OCI-M1 (cell line): ENCODE measurements around the gene PLXDC2.

Experiments
- DNase-seq: peaks from one replicate; lab custom pipeline; 2025; lab: John Stamatoyannopoulos, UW

PLXDC2 gene

DNA sequence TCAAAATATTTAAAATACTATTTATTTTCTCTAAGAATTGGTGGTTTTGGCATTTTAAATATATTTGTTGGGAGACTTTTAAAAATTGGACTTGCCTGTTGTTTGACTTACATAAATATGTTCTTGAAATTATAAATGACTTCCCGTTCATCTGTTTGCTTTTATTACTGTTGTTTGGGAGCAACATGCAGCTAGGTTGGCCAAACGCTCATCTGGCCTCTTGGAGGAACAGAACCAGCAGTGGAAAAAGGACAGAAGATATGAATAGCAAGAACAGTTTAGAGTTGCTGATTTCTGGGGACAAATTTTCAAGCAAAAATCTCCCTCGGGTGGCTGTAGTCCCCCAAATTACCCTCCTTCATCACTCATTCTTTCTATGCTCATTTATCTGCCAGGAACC is 41.6 kb downstream of the PLXDC2 start:
- no peak for DNase-seq

DNA sequence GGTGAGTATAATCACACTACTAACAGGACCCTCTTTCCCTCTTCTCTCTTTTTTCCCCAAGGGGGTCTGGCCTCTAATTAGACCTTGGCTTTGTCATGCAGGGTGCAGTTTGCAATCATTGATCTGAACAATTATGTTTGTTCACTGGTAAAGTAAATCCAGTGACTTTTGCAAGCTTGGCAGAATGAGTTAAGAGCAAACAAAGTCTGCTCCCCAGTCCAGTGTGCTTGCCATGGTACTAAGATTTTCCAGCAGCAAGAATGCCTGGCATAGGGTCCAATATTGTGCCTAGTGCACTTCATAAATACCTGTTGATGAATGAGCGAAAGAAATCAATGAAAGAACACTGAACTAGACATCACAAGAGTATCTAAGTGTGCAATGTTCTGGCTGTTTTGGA is 43.9 kb downstream of the PLXDC2 start:
- no peak for DNase-seq

DNA sequence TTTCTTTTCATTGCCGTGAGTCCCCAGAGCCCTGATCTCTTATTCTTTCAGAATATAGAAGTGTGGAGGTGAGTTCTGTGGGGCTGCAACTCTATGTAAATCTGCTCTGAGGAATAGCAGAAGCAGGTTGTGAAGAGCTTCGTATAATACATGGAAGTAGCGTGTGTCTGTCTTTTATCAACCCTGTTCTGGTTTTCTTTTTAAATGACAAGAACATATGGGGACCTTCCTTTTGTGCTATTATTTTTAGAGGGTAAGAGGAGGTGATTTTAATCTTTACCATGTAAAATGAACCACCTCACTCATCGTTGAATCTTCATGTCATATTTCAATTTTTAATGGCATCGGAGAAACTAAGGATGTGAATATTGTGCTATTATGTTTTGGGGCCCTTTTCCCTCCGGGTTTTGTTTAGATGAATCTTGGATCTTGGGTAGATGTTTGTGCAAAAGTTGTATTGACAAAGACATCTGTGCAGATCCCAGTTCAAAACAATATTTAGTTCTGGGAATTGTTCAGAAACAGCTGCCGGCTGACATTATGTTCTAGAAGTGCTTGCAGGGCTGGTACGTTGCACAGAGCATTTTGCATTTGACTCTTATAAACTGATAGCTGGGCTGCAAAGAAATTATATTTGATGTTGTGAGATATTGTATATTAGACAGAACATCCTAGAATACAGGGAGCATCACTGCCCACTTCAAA is 46.7 kb downstream of the PLXDC2 start:
- no peak for DNase-seq

DNA sequence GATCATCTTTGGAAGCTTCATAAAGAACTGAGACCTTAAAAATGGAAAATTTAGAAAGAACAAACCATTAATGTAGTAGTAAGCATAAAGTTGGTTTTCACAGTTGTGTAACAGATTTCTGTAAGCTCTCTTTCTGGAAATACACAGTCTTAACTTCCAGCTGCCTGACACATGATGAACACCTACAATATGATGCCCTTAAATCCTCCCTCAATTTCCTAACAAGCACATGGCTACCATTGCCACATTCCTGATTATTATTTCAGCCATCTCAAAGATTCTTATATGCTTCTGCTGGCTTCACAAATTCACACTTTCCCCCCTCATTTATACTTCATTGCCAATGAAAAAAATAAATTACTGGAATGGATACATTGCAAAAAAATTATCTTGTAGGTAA is 49.4 kb downstream of the PLXDC2 start:
- no peak for DNase-seq

DNA sequence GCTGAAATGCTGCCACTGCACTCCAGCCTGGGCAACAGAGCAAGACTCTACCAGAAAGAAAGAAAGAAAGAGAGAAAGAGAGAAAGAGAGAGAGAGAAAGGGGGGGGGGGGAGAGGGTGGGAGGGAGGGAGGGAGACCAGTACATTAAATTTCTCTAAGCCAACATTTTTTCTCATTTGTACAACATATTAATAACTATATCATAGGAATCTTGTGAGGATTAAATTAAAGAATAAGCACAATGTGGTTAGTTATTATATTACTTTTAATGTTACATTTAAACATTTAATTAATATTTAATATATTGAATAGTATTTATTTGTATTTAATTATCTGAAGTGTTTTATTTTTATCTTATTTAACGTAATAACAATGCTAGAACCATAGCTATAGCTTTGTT is 53.1 kb downstream of the PLXDC2 start:
- DNase-seq: no peak

DNA sequence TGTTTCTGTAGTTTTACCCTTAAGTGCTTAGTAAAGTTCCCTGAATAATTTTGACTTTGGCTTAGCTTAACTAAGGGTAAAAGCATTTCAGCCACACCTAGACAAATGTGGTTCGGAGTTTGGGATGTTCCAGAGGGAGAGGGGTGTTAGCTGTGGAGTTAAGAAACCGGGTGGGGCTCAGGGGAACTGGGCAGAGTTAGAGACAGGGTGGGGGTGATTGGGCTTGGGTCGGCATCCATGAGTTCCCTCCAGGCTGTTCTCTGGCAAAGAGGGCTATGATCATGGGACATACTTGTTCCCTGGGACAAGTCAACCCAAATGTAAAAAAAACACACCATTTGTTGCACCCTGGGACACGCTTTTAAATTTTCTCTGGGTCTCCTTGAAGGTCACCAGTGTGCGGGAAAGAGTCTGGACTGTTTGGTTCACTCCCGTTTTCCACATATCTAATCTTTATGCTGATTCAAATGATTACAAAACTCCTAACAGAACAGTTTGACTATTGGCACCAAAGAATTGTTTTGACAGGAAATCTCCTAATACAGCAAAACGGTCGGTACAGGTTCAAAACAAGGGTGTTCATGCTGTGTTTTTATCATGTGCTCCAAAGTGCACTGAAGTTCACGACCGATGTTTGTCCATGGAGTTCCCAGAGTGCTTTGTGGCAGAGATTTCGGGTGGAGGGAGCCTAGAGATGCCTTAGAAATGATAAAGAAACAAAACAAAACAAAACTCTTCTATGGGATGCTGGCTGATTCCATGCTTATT is 56.5 kb downstream of the PLXDC2 start:
- no peak for DNase-seq

DNA sequence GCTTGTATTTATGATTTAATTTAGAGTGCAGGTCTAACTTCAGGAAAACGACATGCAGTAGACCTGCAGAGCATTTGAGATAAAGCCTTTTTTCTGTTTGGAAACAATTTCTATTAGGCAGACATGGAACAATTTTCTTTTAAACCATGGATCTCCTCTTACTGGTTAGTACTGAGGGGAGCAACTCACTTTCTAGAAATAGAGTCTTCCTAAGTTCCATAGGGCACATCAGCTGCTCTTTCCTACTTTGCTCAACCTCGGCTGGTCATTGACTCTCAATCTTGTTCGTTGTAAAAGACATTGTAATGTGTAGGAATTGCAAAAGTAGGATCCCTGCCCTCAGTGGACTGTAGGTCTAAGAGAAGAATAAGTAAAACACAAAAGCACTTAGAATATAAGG is 58.0 kb downstream of the PLXDC2 start:
- DNase-seq: no peak

DNA sequence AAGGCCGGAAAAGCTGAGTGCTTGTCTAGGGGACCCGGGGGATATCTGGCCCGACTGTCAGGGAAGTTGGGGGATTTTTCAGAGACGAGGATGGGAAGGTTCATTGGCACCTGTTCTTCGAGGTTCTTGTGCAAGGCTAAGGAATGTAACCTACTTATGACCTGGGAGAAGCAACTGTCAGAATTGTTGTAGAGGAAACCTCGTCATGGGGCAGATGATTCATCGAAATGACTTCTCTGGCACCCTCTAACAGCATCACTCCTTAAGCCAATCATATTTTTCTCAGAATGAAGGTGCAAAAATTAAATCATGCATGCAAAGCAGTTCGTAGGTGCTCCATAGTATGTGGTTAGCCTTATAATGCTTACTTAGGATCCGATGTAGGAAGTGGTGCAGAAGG is 58.6 kb downstream of the PLXDC2 start:
- DNase-seq: no peak

DNA sequence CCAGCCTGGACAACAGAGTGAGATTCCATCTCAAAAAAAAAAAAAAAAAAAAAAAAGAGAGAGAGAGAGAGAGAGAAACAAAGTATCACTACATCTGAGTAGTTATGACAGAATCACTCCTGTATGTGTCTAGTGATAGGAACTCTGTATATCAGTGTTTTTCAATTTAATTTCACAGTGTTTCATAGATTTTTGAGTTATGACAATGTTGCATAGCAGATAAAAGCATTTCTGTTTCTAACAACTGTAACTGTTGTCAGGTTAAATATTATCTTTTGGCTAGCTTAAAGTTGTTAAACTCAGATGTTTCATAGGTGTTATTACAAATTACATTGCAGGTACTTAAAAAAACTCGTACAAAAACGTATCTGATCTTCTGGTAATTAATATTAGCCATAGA is 60.3 kb downstream of the PLXDC2 start:
- no peak for DNase-seq

DNA sequence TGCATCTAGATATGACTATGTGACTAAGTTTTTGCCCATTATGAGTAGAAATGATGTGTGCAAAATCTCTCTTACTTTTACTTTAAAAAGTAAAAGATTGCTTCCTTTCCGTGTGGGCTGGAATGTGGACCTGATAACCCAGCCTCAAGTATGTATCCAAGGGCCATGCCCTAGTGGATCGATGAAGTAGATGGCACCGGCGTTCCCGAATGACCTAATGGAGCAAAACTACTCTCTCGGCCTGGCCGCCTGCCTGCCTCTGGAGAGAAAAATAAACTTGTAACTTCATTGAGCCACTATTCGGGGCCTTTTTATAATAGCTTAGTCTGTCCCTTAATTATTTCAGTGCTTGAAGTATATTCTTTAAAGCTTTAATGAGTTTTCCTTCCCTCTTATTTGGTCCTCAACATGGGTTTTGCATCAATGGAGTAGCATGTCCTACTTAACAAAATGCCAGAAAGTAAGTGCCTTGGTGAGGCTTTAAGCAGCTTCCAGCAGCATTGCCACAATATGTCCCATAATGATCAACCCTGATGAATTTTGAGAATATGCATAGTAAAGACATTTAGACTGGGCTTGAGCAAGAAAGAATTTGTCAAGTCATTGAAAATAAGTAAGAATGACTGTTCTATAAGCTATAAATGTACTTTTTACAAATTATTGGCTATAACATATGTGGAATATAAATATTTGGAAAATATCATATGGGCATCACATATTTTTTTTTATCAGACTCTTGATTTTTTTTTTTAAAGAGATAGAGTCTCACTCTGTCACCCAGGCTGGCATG is 61.4 kb downstream of the PLXDC2 start:
- DNase-seq: no peak

DNA sequence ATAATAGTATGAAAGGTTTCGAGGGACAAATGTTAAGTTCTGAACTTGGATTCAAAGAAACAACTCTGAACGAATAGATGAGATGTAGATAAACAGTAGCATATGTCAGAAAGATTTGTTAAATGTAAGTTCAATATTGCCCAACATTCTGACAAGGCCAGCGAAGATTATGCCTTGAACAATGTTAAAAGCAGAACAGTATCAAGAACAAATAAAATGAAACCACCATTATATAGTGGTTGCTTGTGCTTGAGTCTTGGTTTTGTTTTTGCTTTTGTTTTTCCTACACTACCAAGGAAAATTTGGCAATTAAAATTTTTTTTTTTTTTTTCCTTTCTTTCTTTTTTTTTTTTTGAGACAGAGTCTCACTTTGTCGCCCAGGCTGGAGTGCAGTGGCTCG is 66.4 kb downstream of the PLXDC2 start:
- no peak for DNase-seq

DNA sequence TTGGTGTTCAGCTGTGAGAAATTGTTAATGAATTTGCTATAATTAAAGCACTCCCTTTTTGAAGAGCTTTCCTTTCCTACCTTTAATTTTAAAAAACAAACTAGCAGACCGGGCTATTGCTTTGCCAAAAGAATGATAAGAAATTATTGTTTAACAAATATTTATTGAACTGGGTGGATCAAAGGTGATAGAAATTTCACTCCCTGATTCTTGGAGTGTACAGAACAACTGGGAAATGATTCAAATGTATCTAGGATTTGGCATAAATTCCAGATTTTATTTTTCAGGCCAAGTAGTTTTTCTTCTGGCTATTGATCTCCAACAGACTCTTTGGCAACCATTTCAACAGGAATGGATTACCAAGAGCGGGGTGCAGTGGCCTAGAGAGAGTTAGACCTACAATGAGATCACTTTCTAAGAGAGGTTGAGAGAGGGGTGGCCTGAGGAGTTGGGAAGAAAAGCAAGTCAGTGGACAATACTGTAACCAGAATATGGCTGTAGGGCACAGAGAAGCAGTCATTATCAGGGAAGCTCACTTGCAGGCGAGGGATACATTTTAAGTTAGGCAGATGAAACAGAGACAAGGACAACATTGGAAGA is 71.9 kb downstream of the PLXDC2 start:
- no peak for DNase-seq

DNA sequence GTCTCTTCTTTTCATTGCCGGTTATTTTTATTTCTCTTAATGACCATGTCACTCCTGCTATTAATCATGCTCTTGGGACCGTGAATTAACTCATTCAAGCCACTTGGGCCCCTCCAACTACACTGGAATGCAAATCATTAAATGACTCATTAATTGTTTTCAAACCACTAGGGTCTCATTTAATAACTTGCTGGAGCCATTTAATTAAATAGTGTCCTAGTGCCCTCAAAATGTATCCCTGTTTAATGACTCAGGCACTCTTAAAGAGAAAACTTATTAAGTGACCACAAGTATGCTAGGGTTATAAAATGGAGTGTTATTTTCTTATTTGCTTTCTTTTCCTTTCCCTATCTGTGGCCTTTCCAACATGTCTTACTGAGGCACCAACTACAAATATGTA is 73.0 kb downstream of the PLXDC2 start:
- no peak for DNase-seq

DNA sequence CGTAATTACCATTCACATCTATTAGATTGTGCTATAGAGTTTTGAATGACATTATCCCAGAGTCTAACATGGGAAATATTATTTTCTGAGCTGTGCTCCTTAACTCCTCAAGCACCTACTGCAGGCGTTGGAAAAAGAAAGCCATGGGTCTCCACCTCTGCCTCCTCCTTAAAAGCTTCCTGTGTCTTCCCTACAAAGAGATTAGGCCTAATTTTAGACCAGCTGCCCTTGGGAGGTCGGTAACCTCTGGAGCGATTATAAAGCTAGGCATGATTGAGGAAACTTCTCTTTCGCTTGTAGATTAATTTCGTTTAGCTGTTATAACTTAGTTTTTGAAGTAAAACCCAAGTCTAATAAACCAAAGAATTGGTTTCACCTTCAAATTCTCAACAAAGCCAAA is 75.2 kb downstream of the PLXDC2 start:
- no peak for DNase-seq

DNA sequence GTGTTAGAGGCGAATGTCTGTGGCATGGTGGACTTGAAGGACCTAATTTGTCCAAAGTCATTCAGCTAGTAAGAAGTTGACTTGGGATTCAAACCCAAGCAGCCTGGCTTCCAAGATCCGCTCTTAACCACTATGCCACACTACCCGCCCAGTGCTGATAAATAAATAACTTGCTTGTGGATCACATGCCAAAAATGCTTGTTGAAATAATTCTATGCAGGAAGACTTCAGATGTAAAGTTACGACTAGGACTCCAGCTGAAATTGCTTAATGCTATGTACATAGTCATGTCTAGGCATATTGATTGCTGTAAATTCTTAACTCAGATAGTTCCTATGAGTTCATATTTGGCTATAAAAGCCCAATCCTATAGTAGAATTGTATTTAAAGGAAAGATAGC is 76.0 kb downstream of the PLXDC2 start:
- no peak for DNase-seq

DNA sequence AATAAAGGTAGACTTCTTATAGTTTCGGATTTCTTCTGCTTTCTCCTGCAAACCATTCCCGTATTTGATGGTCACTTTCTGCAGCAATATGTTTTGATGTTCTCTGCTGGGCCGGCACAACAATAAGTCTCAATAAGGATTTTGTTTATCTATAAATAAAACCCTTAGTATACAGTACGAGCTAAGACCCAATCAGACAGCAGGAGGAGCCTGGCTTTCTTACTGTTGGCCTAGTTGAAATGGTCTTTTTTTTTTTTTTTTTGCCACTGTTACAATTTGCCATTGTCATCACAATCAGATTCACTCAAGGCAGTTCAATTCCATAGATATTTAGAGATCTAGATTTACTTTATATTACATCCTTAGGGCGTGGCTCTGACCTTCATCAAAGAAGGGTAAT is 76.4 kb downstream of the PLXDC2 start:
- no peak for DNase-seq

DNA sequence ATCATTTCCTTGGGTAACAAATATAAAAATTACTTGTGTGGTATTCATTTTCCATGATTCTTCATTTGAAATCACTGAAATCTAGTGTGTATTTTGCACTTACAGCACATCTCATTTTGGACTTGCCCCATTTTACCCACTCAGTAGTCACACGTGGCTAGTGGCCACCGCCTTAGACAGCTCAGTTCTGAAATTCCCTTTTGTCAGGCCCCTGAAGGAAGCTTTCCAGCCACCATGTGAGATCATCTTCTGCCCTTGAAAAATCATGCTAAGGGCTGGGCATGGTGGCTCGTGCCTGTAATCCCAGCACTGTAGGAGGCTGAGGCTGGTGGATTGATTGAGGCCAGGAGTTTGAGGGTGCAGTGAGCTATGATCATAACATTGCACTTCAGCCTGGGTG is 79.3 kb downstream of the PLXDC2 start:
- no peak for DNase-seq

DNA sequence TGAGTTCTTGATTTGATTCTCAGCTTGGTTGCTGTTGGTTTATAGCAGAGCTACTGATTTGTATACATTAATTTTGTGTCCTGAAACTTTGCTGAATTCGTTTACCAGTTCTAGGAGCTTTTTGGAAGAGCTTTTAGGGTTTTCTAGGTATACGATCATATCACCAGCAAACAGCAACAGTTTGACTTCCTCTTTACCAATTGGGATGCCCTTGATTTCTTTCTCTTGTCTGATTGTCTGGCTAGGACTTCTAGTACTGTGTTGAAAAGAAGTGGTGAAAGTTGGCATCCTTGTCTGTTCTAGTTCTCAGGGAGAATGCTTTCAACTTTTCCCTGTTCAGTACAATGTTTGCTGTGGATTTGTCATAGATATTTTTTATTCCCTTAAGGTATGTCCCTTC is 86.2 kb downstream of the PLXDC2 start:
- peak; percentile 62 for DNase-seq

DNA sequence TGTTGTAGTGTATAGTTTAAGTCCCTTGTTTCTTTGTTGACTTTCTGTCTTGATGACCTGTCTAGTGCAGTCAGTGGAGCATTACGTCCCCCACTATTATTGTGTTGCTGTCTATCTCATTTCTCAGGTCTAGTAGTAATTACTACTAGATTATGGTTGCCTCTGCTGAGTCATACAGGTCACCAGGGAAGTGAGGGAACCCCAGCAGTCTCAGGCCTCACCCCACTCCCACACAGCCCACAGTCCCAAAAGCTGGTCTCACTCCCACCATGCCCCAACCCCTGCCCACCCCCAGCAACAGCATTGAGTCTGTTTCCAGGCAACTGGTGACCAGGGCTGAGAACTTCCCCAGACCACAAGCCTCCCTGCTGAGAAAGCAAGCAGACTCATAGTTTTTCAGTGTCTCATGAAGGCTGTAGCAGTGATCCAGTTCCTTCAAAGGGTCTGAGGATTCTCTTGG is 88.0 kb downstream of the PLXDC2 start:
- DNase-seq: peak; percentile 29

DNA sequence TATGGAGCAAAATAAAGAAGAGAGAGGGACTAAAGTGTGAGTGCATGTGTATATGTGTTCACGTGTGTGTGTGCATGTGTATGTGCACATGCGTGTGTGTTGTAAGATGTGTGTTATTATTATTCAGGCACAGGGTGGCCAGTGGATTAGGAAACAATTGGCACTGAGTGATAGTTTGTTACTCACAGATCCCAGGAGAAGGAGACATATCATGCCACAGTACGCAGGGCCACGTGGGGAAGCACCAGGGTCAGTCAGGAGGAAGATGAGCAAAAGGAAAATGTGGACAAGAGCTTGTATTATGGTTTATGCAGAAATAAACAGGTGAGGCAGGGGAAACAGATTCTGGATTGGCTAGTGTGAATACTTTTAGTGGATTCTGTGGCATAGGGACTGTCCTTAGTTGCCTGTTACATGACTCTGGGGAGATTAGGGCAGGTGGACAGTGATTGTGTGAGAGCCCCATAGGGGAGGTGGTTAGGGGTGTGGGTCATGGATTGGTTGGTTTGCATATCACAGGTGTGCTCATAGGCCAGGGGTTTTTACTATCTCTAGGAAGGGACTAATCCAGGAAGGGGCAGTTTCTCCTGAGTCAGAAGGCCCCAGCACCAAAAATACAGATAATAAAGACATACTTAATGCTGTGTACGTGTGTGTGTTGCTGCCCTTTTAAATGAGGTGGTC is 90.0 kb downstream of the PLXDC2 start:
- DNase-seq: no peak

DNA sequence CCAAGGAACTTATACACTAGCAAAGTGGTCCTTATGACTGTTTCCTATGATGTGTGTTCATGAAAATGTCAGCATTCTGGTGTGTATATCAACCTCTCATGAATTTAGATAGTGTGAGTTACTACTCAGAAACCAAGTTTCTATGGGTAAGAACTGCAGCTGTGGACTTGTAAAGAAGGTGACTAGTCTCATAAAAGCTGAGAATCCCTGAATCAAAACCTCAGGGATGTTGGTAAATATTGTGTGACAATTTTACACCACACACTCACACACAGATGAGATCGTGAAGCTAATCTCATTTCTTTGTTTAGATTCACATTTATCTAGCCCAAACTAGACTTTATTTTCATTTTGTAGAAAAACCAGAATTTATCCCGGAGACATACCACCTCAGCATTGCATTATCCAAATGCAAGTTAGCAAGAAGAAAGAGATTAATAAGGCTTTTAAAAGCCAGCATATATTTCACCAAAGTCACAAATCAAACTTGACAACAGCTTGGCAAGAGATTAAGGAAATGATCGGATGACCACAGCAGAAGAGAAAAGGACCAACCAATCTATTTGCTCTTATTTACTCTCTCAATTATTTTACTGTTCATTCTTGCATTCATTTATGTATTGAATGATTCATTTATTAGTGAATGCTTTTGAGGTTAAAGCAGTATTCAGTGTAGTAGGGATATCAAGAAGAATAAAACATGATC is 92.9 kb downstream of the PLXDC2 start:
- DNase-seq: no peak
